Fibroblast of peridontal ligament (primary cell): ENCODE measurements around the gene TMEM98.
"Not testable (repeated sequence)": the region's sequence is repeated elsewhere in the genome, so short reads cannot be mapped to it uniquely, and the experiment has no call there.

Experiments used
- DNase-seq: peaks from one replicate; pipeline ENCODE4 v3.0.0-alpha.2; 2010; ENCODE audit errors: extremely low read depth

TMEM98 gene

GRCh38 chr17:32941419-32942032, 13.6 kb downstream of the TMEM98 start:
- no peak for DNase-seq

- no peak for DNase-seq
These were observed 15.3 kb downstream of the TMEM98 start for GRCh38 chr17:32943206-32943605.

- peak; percentile 84 for DNase-seq
These were observed 15.8 kb downstream of the TMEM98 start for GRCh38 chr17:32943647-32944191.

- no peak for DNase-seq
These were observed 16.5 kb downstream of the TMEM98 start for GRCh38 chr17:32944248-32945020.

GRCh38 chr17:32946375-32947135, 18.6 kb downstream of the TMEM98 start:
- no peak for DNase-seq

- DNase-seq: no peak
These were observed 19.8 kb downstream of the TMEM98 start for GRCh38 chr17:32947736-32948135.

- DNase-seq: no peak
These were observed 21.2 kb downstream of the TMEM98 start for GRCh38 chr17:32949181-32949580.

- DNase-seq: not testable (repeated sequence)
These were observed 24.5 kb downstream of the TMEM98 start for GRCh38 chr17:32952491-32952890.

- no peak for DNase-seq
These were observed 25.1 kb downstream of the TMEM98 start for GRCh38 chr17:32953045-32953444.

GRCh38 chr17:32953857-32954256, 25.9 kb downstream of the TMEM98 start:
- no peak for DNase-seq

- no peak for DNase-seq
These were observed 26.5 kb downstream of the TMEM98 start for GRCh38 chr17:32954477-32954876.

- no peak for DNase-seq
These were observed 27.2 kb downstream of the TMEM98 start for GRCh38 chr17:32955155-32955554.

- no peak for DNase-seq
These were observed 28.5 kb downstream of the TMEM98 start for GRCh38 chr17:32956240-32956970.

GRCh38 chr17:32958418-32958817, 30.5 kb downstream of the TMEM98 start:
- DNase-seq: peak; percentile 75

- no peak for DNase-seq
These were observed 32.9 kb downstream of the TMEM98 start for GRCh38 chr17:32960815-32961214.

- no peak for DNase-seq
These were observed 34.4 kb downstream of the TMEM98 start for GRCh38 chr17:32962320-32962711.

GRCh38 chr17:32964541-32964940, 36.6 kb downstream of the TMEM98 start:
- DNase-seq: no peak

- DNase-seq: not testable (repeated sequence)
These were observed 41.3 kb downstream of the TMEM98 start for GRCh38 chr17:32969231-32969630.

GRCh38 chr17:32970281-32970680, 42.3 kb downstream of the TMEM98 start:
- DNase-seq: no peak

- no peak for DNase-seq
These were observed 43.2 kb downstream of the TMEM98 start for GRCh38 chr17:32971171-32971570.

- DNase-seq: no peak
These were observed 48.2 kb downstream of the TMEM98 start for GRCh38 chr17:32976131-32976530.

- no peak for DNase-seq
These were observed 48.7 kb downstream of the TMEM98 start for GRCh38 chr17:32976605-32977004.
